ENCODE results near the gene CELSR1.

- TF ChIP-seq, protein P1, sequence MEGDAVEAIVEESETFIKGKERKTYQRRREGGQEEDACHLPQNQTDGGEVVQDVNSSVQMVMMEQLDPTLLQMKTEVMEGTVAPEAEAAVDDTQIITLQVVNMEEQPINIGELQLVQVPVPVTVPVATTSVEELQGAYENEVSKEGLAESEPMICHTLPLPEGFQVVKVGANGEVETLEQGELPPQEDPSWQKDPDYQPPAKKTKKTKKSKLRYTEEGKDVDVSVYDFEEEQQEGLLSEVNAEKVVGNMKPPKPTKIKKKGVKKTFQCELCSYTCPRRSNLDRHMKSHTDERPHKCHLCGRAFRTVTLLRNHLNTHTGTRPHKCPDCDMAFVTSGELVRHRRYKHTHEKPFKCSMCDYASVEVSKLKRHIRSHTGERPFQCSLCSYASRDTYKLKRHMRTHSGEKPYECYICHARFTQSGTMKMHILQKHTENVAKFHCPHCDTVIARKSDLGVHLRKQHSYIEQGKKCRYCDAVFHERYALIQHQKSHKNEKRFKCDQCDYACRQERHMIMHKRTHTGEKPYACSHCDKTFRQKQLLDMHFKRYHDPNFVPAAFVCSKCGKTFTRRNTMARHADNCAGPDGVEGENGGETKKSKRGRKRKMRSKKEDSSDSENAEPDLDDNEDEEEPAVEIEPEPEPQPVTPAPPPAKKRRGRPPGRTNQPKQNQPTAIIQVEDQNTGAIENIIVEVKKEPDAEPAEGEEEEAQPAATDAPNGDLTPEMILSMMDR (IDR thresholded peaks at IDR 0.05; ENCODE audit: low read length): no peak
- no peak for TF ChIP-seq EZH2 (optimal IDR thresholded peaks at IDR 0.05; ENCODE audit: low read depth, low read length)
Measured at GRCh38 chr22:46569055-46569847, 31.8 kb upstream of the CELSR1 start.
